Measurements from ENCODE around the gene TMEM267. TPM values are rescaled to one million over a fixed set of nuclear protein-coding genes. Genes with fewer than 3 reads are reported as not detected.

Gene TMEM267
- total and polyA plus RNA-seq, 2 of the 4 experiments (the other 2 are of a cell fraction), result 9.2 to 12.0 TPM

- H2AFZ ChIP-seq (replicated peaks; ENCODE audit: low read length, poor library complexity), result no peak overlapping the region
- dilution Hi-C loops (cut with HindIII; ENCODE audit: low sequenced_read_pairs, unreplicated experiment), result no loop called here
- no peak overlapping the region for H4K8ac ChIP-seq (ENCODE audit: low read depth in 2 of 2, low read length in 2 of 2)
- H2BK15ac ChIP-seq (ENCODE audit: low read depth, low read length), result no peak overlapping the region; the same call in 2 of the 3 replicates
- no peak overlapping the region for H3K23ac ChIP-seq (ENCODE audit: low read depth, low read length)
- no peaks in the 10 kb centered on the region for H3K4me1 ChIP-seq (ENCODE audit: control insufficient read depth, insufficient read depth, low read length)
- H3K4ac ChIP-seq (ENCODE audit: low read depth, low read length), result no peak overlapping the region
- H3K36me3 ChIP-seq (ENCODE audit: control insufficient read depth, insufficient read depth, low read length), result no peaks in the 10 kb centered on the region
- H2BK20ac ChIP-seq (ENCODE audit: low read depth, low read length), result no peak overlapping the region
- POLR2A ChIA-PET (ENCODE audit: unreplicated experiment), result no interaction called here
- H3K79me1 ChIP-seq (ENCODE audit: low read depth in 1 of 2, low read length in 2 of 2), result no peaks in the 10 kb centered on the region
- no peaks in the 10 kb centered on the region for H4K20me1 ChIP-seq (ENCODE audit: insufficient read depth, low read length)
- H3K56ac ChIP-seq (ENCODE audit: extremely low read depth, insufficient read depth, low read length), result no peak overlapping the region
- no peak overlapping the region for H4K91ac ChIP-seq (ENCODE audit: insufficient read depth, low read depth, low read length)
- no peaks in the 10 kb centered on the region for H3K9me1 ChIP-seq (ENCODE audit: insufficient read depth, low read length)
- TF ChIP-seq CTCF (conservative IDR thresholded peaks at IDR 0.05; ENCODE audit: low read depth, low read length) (no peak), RCOR1 (IDR thresholded peaks at IDR 0.05; ENCODE audit: insufficient replicate concordance, low read length) (no peak)
- H3K14ac ChIP-seq (replicated peaks; ENCODE audit: low read depth, low read length), result no peak overlapping the region
- no peak overlapping the region for H2AK9ac ChIP-seq (replicated peaks; ENCODE audit: low read depth, low read length, poor library complexity)
- WGBS, 2 experiments (ENCODE audit: extremely low coverage in 2 of 2, insufficient read length in 1 of 2), result 73% methylated on average over 2 of the region's 3 CpGs; no CpG with 5 or more reads in 1 of the 2 experiments
- H2BK5ac ChIP-seq (ENCODE audit: low read depth, low read length, poor library complexity, severe bottlenecking), result no peak overlapping the region
- no peaks in the 10 kb centered on the region for H3K9me3 ChIP-seq (ENCODE audit: control insufficient read depth, insufficient read depth, low read length)
- BruUV-seq (replicated peaks), result no TSS peak
- intact Hi-C loops (cut with micrococcal nuclease), result no loop called here
- no peak overlapping the region for H2BK120ac ChIP-seq (ENCODE audit: low read depth, low read length)
- no peak overlapping the region for H2AK5ac ChIP-seq (ENCODE audit: low read depth, low read length)
- CTCF ChIA-PET, result interaction anchor here (0.7 to 1.7 kb wide), 3 partner anchors 9 to 78 kb away, joined by 3 to 6 read pairs (median 4); no protein-coding TSS in a partner anchor
- H3K27me3 ChIP-seq (ENCODE audit: control insufficient read depth, insufficient read depth, low read length), result peaks cover 7% of the 10 kb centered on the region
- H3K4me3 ChIP-seq (ENCODE audit: insufficient read depth, low read depth, low read length), result no peak overlapping the region
- in situ Hi-C loops (cut with MboI; ENCODE audit: low sequenced_read_pairs), result no loop called here
- H4K5ac ChIP-seq (ENCODE audit: low read depth, low read length), result no peak overlapping the region
- H3K9ac ChIP-seq (ENCODE audit: low read depth, low read length), result no peak overlapping the region
- ATAC-seq (ENCODE audit: low read depth), result no peak
- no peak overlapping the region for H3K4me2 ChIP-seq (ENCODE audit: low read depth, low read length)
- DNase-seq, result no peak
- no peak overlapping the region for H3K18ac ChIP-seq (ENCODE audit: low read depth, low read length)
- H3K27ac ChIP-seq (ENCODE audit: insufficient read depth, low read length), result no peak overlapping the region
Observed at GRCh38 chr5:43411495-43411894, 72.2 kb downstream of the TMEM267 start.

Data from IMR-90 (cell line).